Activated CD8-positive, alpha-beta memory T cell treated with anti-CD3 and anti-CD28 coated beads for 36 hours (primary cell): ENCODE data around the gene IL15. TPM values are rescaled to one million over a fixed set of nuclear protein-coding genes. Genes with fewer than 3 reads are reported as not detected.

Experiments
- CTCF ChIA-PET: fragments of 350-600 bp; sonication (Branson Sonifier 250); formaldehyde crosslinking; loops from one replicate; lab custom pipeline; 2021; ENCODE audit warnings: antibody characterized with exemption; lab: Charles Lee
- POLR2A ChIA-PET: fragments of 350-600 bp; sonication (Branson Sonifier 250); formaldehyde crosslinking; loops from one replicate; lab custom pipeline; 2021; ENCODE audit warnings: antibody characterized with exemption; lab: Charles Lee
- total RNA-seq, 2 experiments: library from RNA; stranded (reverse); gene quantifications; one replicate each; pipeline ENCODE4 v1.2.3, GENCODE V29; 2021

IL15 gene
- total RNA-seq, 2 experiments from 2014 or later: 0.65 to 0.92 TPM

DNA sequence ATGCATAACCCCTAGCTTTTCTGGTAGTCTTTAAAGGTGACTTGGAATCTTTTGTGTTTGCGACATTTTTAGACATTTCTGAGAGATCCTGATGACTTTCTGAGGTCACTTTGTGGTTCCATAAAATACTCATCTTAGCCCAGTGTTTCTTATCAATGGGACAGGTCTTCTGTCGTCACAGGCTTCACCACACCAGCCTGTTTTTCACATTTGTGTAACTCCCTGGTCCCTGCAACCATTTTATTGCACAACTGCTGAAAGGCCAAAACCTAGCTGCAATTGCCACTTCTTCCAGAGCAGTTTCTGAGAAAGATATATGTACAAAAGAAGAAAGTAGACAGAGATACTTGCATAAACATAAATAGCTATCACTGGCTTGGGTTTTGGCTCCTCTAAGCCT lies 120.9 kb downstream of the IL15 start:
- ChIA-PET POLR2A (no interaction called here), CTCF (no interaction called here)

DNA sequence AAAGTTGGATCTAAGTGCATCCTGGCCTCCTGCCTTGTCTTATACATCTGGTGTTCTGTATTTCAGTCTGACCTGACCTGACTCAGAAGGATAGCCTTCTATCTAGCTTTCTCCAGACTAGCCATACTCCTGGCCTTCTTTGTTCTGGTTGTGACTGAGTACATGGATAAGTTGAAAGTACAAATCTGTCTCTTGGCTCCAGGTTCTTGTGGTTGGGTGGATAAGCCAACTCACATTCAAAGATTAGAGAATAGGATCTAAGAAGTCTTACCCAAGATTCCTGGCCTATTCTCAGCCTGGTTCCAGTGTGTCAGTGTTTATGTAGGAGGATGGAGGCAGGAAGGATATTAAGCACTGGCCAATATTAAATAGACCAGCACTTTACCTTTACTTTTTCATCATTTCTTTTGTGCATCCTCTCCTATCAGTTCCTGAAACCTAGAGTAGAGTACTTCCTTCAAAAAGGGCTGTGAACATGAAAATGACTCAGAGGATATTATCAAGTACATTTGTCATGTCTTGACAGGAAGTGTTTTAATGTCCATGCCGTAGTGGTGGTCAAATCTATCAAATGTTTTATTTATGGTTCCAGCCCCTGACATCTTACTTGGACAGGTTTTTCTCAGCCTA lies 123.5 kb downstream of the IL15 start:
- ChIA-PET CTCF (no interaction called here), POLR2A (no interaction called here)

DNA sequence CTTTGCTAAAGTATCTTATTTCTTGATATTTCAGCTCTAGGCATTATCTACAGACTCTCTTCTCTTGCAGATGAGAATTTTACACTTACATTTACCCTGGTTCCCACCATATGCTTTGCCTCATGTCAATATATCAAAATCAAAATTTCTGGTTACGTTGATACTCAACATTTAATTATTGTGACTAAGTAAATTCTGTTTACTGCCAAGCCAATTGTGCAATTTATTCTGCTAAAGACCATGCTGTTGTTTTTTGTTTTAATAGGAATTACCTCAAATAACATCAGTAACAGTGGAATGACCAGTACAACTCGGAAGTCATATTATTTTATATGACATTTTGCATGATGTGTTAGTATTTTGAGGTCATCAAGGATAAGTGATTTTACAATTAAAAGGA lies 125.5 kb downstream of the IL15 start:
- ChIA-PET CTCF (no interaction called here), POLR2A (no interaction called here)

DNA sequence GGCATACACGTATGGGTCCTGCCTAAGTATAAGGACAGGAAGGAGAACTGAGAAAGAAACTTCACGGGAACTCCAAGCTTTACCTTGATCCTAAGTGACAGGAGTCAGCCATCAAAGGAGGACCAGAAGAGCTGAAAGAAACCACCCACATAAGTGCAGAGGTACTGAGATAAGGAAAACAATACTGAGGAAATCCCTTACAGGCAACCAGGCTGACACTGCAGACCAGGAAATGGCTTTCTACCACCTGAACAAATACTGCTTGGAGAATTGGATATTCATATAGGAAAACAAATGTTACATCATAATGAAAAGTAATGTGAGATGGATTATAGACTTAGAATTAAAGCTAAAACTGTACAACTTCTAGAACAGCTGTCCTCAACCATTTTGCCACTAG lies 127.0 kb downstream of the IL15 start:
- CTCF ChIA-PET: no interaction called here

DNA sequence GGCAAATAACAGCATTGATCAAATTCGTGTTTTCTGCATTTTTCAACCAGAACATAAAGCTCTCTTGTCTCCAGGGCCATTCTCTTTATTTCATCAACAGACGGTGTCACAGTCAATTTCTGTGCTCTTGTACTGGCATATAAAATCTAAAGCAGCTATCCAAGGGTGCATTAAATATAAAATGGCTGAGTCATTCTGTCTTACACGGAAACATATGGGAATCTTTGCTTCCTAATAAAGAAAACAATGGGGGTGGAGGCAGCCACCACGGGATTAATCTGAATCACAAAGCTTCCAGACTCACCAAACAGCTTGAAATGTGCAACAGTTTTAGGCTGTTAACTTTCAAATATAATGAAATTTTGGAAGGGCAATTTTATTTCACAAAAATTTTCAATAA lies 132.6 kb downstream of the IL15 start:
- POLR2A ChIA-PET: no interaction called here

More for the DNA sequence above, 127.0 kb downstream of the IL15 start:
- POLR2A ChIA-PET: no interaction called here

DNA sequence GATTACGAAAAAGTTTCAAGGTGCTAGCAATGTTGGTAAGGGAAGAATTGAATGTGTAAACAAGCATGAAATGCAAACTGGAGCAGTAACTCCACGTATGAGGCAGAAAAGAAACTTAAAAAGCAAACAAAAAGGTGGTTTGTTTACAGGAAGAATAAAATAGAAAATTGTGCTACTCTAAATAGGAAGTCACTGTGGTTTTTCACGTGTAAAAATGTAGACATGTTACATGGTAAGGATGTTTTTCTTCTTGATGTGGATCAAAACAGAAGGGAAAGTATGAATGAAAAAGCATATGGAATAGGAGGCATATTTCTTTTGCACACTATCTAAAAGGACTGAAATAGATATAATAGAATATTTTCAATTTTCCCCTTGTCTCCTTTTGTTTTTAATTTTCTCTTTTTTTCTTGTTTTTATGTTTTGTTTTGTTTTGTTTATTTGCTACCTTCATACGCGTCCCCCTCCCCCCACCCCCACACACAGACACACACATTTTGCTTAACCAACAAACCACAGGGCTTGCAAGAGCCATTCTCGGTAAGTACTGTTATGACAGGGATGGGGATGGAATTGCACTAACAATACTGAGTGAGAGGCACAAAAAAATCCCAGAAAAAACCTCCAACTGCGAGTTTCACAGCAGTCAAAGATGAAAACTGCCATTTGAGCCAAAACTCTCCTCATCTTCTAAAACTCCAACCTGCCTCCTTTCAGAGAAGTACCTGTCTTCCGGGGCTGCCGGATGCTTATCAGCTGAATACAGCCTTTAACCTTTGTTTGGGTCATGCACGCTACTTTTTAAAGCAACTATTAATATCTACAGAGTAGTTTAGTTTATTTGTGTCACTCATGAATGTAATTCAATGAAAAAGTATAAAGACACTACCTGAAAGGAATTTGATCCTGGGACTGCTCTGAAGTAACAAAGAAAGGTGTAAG lies 135.8 kb downstream of the IL15 start:
- ChIA-PET CTCF (no interaction called here), POLR2A (no interaction called here)

More for the DNA sequence above, 132.6 kb downstream of the IL15 start:
- CTCF ChIA-PET: no interaction called here

DNA sequence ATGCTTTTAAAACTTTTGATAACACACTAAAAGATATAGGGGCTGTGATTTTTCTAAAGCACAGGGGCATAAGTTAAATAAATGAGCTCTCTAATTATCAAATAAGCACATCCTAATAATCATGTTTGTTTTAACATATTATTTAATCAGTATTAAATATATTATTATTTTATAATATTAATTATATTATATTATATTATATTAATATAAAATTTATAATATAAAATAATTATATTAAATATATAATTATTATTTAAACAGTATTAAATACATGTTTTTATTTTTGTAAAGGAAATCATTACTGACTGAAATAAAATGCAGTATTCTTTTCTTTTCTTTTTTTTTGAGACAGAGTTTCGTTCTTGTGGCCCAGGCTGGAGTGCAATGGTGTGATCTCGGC lies 136.5 kb downstream of the IL15 start:
- CTCF ChIA-PET: no interaction called here
- POLR2A ChIA-PET: no interaction called here

DNA sequence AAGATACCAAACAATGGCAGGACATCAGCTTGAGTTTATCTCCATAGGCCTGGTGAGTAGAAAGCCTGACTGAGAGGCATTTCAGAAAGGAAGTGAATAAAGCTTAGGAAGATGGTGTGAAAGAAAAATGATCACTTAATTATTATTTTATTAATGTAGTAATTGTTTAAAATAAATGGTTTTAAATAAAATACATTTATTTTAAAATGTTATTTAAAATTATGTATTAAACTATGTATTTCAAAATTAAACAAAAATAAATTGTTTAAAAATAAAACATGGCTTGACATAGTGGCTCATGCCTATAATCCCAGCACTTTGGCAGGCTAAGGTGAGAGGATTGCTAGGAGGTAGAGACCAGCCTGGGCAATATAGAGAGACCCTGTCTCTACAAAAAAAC lies 145.8 kb downstream of the IL15 start:
- ChIA-PET CTCF (no interaction called here), POLR2A (no interaction called here)
